ENCODE measurements around the gene ITGB1BP2.
"Not testable (repeated sequence)": the region's sequence is repeated elsewhere in the genome, so short reads cannot be mapped to it uniquely, and the experiment has no call there.

ITGB1BP2 gene

DNA sequence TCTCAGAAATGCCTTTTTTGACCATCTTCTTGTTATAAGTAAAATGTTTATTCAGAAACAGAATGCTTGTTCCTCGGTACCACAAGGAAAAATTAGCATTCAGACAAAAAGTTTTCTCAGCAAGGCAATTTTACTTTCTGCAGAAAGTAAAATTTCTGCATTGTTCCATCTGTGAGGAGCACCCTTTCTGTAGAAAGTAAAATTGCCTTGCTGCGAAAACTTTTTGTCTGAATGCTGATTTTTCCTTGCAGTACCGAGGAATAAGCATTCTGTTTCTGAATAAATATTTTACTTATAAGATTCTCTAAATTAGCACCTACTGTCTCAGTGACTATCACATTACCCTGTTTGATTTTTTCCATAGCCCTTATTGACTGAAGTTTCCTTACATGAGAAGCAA, 24.8 kb downstream of the ITGB1BP2 start:
- Histone ChIP-seq H3K27ac (no peak overlapping the region), H3K9me3 (ENCODE audit: severe bottlenecking) (peaks cover 3% of the 10 kb centered on the region), H3K36me3 (no peaks in the 10 kb centered on the region; the same call in 1 of the 2 replicates), H3K27me3 (ENCODE audit: insufficient read depth, low read depth, severe bottlenecking) (no peaks in the 10 kb centered on the region), H3K4me3 (ENCODE audit: low read depth, low read length) (no peak overlapping the region)
- DNase-seq = no peak
- TF ChIP-seq, protein P1, sequence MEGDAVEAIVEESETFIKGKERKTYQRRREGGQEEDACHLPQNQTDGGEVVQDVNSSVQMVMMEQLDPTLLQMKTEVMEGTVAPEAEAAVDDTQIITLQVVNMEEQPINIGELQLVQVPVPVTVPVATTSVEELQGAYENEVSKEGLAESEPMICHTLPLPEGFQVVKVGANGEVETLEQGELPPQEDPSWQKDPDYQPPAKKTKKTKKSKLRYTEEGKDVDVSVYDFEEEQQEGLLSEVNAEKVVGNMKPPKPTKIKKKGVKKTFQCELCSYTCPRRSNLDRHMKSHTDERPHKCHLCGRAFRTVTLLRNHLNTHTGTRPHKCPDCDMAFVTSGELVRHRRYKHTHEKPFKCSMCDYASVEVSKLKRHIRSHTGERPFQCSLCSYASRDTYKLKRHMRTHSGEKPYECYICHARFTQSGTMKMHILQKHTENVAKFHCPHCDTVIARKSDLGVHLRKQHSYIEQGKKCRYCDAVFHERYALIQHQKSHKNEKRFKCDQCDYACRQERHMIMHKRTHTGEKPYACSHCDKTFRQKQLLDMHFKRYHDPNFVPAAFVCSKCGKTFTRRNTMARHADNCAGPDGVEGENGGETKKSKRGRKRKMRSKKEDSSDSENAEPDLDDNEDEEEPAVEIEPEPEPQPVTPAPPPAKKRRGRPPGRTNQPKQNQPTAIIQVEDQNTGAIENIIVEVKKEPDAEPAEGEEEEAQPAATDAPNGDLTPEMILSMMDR (IDR thresholded peaks at IDR 0.05; ENCODE audit: low read depth, low read length) = no peak

DNA sequence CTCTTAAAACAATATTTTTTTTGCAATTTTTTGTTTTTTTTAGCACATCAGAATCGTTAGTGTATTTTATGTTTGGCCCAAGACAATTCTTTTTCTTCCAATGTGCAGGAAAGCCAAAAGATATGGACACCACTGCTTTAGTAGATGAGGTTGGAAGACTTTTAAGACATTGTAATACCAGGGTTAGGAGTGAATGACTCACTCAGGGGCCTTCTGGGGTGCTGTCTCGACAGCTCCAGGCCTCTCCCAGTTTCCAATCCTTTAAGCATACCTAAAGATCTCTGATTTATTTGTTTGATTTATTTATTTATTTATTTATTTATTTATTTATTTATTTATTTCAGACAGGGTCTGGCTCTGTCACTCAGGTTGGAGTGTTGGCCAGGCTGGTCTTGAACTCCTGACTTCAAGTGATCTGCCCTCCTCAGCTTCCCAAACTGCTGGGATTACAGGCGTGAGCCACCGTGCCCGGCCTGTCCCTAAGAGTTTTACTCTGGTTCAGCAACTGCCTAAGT, 47.7 kb downstream of the ITGB1BP2 start:
- not testable (repeated sequence) for H3K9me3 ChIP-seq (ENCODE audit: severe bottlenecking); H3K27ac ChIP-seq; H3K27me3 ChIP-seq (ENCODE audit: insufficient read depth, low read depth, severe bottlenecking); H3K36me3 ChIP-seq; DNase-seq; H3K4me3 ChIP-seq (ENCODE audit: low read depth, low read length)

DNA sequence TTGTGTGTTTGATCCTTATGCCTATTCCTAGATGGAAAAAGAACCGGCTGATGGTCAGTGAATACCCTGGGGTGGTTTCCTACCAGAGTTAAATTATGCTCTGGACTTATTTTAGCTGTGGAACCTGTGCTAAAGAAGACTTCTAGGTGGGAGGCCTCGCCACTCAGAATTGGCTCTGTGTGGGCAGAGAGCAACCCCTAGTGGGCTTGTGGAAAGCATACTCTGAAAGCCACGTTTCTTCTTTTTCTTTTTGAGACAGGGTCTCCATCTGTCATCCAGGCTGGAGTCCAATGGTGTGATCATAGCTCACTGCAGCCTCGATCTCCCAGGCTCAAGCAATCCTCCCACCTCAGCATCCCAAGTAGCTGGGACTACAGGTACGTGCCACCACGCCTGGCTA, 48.3 kb downstream of the ITGB1BP2 start:
- H3K36me3 ChIP-seq; H3K9me3 ChIP-seq (ENCODE audit: severe bottlenecking); H3K27ac ChIP-seq; H3K27me3 ChIP-seq (ENCODE audit: insufficient read depth, low read depth, severe bottlenecking); H3K4me3 ChIP-seq (ENCODE audit: low read depth, low read length); DNase-seq: not testable (repeated sequence)

DNA sequence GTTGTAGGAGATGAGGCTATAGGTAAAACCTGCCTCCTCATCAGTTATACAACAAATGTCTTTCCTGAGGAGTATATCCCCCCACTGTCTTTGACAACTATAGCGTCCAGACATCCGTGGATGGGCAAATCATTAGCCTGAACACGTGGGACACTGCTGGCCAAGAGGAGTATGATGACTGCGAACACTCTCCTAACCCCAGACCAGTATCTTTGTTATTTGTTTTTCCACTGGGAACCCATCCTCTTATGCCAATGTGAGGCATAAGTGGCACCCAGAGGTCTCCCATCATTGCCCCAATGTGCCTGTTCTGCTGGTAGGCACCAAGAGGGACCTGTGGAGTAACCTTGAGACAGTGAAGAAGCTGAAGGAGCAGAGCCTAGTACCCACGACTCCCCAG, 50.9 kb downstream of the ITGB1BP2 start:
- not testable (repeated sequence) for H3K9me3 ChIP-seq (ENCODE audit: severe bottlenecking); H3K36me3 ChIP-seq; H3K4me3 ChIP-seq (ENCODE audit: low read depth, low read length); DNase-seq; H3K27ac ChIP-seq; H3K27me3 ChIP-seq (ENCODE audit: insufficient read depth, low read depth, severe bottlenecking)

Data from WERI-Rb-1 (cell line).